GM12873 (cell line): ENCODE results near the gene C11orf97.

Experiments used
- TF ChIP-seq, protein P1 (sequence below): IDR thresholded peaks from 2 replicates; pipeline ENCODE4 v1.5.1; 2012; ENCODE audit warnings: low read depth, mild to moderate bottlenecking, moderate library complexity, low read length, control low read depth; ENCODE audit not compliant: insufficient read depth; ENCODE audit errors: missing control alignments

C11orf97 gene

DNA sequence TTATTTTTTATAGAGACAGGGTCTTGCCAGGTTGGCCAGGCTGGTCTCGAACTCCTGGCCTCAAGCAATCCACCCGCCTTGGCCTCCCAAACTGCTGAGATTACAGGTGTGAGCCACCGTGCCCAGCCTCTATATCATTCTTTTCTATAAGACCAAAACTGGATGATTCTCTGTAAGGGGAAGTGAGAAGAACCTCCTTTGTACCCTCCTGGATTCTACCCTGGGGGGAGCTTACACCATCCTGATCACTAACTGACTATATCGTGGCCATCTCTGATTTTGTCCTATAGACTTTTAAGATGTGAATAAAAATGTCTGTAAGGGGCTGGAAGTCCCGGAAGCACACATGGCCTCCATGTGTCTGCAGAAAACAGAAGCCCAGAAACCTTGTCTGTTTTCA lies 64.0 kb downstream of the C11orf97 start:
- TF ChIP-seq, protein P1, sequence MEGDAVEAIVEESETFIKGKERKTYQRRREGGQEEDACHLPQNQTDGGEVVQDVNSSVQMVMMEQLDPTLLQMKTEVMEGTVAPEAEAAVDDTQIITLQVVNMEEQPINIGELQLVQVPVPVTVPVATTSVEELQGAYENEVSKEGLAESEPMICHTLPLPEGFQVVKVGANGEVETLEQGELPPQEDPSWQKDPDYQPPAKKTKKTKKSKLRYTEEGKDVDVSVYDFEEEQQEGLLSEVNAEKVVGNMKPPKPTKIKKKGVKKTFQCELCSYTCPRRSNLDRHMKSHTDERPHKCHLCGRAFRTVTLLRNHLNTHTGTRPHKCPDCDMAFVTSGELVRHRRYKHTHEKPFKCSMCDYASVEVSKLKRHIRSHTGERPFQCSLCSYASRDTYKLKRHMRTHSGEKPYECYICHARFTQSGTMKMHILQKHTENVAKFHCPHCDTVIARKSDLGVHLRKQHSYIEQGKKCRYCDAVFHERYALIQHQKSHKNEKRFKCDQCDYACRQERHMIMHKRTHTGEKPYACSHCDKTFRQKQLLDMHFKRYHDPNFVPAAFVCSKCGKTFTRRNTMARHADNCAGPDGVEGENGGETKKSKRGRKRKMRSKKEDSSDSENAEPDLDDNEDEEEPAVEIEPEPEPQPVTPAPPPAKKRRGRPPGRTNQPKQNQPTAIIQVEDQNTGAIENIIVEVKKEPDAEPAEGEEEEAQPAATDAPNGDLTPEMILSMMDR = no peak

DNA sequence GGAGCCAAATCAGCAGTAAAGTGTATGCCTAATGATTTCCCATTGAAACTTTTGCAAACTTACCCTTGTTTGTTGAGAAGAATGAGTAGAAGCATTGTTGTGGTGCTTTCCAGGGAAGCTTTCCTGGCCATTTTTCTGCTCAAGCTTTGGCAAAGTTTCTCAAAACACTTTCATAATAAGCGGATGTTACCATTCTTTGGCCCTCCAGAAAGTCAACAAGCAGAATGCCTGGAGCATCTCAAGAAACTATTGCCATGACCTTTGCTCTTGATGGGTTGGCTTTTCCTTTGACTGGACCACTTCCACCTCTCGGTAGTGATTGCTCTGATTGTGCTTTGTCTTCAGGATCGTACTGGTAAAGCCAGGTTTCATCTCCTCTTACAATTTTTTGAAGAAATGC lies 65.6 kb downstream of the C11orf97 start:
- TF ChIP-seq, protein P1 = no peak
